ENCODE data around the gene CARD14. TPM values are rescaled to one million over a fixed set of nuclear protein-coding genes. Genes with fewer than 3 reads are reported as not detected.

Gene CARD14
- total RNA-seq, 1 donor from 2014 or later: not detected

- H3K36me3 Mint-ChIP-seq (ENCODE audit: low read depth): peaks cover 15% of the 10 kb centered on the region
Observed at GRCh38 chr17:80214012-80214877, 44.4 kb downstream of the CARD14 start.

GRCh38 chr17:80214878-80215210 is 45.0 kb downstream of the CARD14 start:
- Mint-ChIP-seq H3K4me3 (no peak overlapping the region), H3K4me1 (peaks cover 7% of the 10 kb centered on the region), H3K9me3 (no peaks in the 10 kb centered on the region), H3K36me3 (ENCODE audit: low read depth) (peaks cover 15% of the 10 kb centered on the region), H3K27me3 (no peaks in the 10 kb centered on the region), H3K27ac (no peak overlapping the region)
- intact Hi-C loops (cut with micrococcal nuclease): loop anchor here (5.0 kb wide), 1 partner anchor 37 kb away; no protein-coding TSS in a partner anchor
- DNase-seq: no peak

More at GRCh38 chr17:80214012-80214877, 44.4 kb downstream of the CARD14 start:
- H3K4me1 Mint-ChIP-seq: peaks cover 2% of the 10 kb centered on the region
- intact Hi-C loops (cut with micrococcal nuclease): no loop called here
- H3K9me3 Mint-ChIP-seq: no peaks in the 10 kb centered on the region
- no peak for DNase-seq
- no peak overlapping the region for H3K4me3 Mint-ChIP-seq
- no peak overlapping the region for H3K27ac Mint-ChIP-seq
- no peaks in the 10 kb centered on the region for H3K27me3 Mint-ChIP-seq

DNA sequence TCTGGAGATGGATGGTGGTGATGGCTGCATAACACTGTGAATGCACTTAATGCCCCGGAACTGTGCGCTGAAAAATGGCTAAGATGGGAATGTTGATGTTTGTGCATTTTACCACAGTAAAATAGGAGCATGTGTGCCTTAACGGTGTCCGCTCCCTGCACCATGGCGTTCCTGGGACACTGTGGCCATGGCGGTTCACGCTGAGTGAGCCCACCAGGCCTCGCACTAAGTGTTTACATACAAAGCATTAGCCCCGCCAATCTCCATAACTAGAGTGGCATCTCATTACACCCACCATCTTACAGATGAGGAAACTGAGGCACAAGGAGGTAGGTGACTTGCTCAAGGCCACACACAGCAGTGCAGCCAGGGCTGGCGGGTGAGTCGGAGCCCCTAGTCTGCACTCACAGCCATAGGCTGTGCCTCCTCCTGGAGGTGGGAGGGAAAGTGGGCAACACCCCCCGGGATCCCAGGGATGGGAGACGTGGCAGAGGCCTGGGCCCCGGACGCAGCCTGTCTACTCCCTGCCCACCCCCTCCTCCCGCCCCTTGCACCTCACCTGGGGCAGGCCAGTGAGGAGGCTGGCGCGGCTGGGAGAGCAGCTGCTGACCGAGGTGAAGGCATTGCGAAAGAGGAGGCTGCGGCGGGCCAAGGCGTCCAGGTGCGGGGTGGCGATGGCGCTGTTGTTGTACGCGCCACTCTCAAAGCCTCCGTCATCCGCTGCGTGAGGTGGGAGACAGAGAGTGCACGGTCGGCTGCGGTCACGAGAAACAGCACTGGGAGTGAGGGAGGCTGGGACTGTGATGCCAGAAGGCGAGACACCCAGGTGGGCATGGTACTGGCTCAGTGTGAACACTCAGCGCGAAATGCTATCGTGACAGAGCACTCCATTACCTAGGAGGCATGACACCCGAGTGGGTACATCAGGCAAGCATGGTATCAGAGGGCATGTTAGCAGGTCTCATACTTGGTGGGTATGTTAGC is 46.9 kb downstream of the CARD14 start:
- intact Hi-C loops (cut with micrococcal nuclease): loop anchor here (5.0 kb wide), 1 partner anchor 36 kb away; no protein-coding TSS in a partner anchor
- Mint-ChIP-seq H3K27me3 (peaks cover 2% of the 10 kb centered on the region), H3K27ac (no peak overlapping the region), H3K4me3 (no peak overlapping the region), H3K36me3 (ENCODE audit: low read depth) (peaks cover 10% of the 10 kb centered on the region), H3K9me3 (no peaks in the 10 kb centered on the region), H3K4me1 (peaks cover 8% of the 10 kb centered on the region)
- DNase-seq: no peak

DNA sequence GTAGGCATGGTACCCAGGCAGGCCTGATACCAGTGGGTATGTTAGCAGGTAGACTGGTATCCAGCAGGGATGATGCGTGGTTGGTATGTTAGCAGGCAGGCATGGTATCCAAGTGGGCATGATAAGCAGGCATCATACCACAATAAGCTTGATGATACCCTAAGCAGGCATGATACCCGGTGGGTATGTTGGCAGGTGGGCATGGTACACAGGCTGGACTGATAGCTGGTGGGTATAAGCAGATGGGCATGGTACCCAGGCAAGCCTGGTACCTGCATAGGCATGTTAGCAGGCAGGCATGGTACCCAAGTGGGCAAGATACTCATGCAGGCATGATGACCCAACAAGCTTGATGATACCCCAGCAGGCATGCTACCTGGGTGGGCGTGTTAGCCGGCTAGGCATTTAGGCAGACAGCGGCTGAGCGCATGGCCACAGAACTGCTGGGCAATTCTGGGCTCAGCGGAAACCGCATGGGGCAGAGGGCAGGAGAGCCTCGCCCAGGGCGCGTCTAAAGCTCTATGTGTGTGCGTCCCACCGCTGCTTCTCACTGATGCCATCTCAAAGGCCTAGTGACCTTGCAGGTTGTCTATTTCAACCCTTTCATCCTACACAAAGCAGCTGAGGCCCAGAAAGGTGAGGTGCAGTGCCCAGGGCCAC is 48.0 kb downstream of the CARD14 start:
- H3K4me3 Mint-ChIP-seq: no peak overlapping the region

GRCh38 chr17:80218391-80218790 is 48.6 kb downstream of the CARD14 start:
- peaks cover 9% of the 10 kb centered on the region for H3K36me3 Mint-ChIP-seq (ENCODE audit: low read depth)
- H3K27ac Mint-ChIP-seq: peak overlapping the region; percentile 73
- no peaks in the 10 kb centered on the region for H3K9me3 Mint-ChIP-seq
- H3K4me3 Mint-ChIP-seq: peak overlapping the region; percentile 93
- intact Hi-C loops (cut with micrococcal nuclease): loop anchor here (2.0 to 5.0 kb wide), 3 partner anchors 34 to 72 kb away; partner anchors contain the start of gene EIF4A3
- DNase-seq: no peak
- peaks cover 8% of the 10 kb centered on the region for H3K4me1 Mint-ChIP-seq
- peaks cover 2% of the 10 kb centered on the region for H3K27me3 Mint-ChIP-seq

More for the DNA sequence above, 48.0 kb downstream of the CARD14 start:
- intact Hi-C loops (cut with micrococcal nuclease): loop anchor here (2.0 to 5.0 kb wide), 3 partner anchors 34 to 71 kb away; partner anchors contain the start of gene EIF4A3
- Mint-ChIP-seq H3K36me3 (ENCODE audit: low read depth) (peaks cover 9% of the 10 kb centered on the region), H3K27ac (no peak overlapping the region), H3K9me3 (no peaks in the 10 kb centered on the region), H3K27me3 (peaks cover 2% of the 10 kb centered on the region), H3K4me1 (peaks cover 8% of the 10 kb centered on the region)
- no peak for DNase-seq

DNA sequence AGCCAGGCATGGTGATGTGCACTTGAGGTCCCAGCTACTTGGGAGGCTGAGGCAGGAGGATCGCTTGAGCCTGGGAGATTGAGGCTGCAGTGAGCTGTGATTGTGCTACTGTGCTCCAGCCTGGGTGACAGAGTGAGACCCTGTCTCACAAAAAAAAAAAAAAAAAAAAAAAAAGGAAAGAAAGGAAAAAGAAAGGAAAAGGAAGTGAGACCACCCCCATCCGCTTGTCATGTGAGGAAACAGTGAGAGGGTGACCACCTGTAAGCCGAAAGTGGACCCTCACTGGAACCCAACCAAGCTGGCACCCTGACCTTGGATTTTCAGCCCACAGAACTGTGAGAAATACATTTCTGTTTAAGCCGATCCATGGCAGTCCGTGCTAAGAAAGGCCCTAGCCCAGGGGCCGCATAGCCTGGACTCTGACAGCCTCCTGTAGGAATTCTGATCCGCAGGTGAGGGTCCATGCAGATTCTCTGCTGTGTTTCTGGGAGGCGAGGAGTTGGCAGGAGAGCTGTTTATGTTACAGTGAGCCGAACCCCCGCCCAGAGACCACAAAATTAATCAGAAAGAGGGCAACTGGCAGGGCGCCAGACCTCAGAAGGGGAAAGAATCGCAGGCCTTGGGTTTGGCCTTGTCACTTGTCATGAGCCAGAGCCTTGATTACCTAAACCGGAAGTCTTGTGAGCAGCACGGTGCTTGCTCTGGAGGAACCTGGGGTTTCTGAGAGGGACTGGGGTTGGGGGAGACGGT is 49.4 kb downstream of the CARD14 start:
- peak; percentile 94 for DNase-seq
- no peaks in the 10 kb centered on the region for H3K9me3 Mint-ChIP-seq
- peak overlapping the region; percentile 93 for H3K4me3 Mint-ChIP-seq
- intact Hi-C loops (cut with micrococcal nuclease): loop anchor here (2.0 to 5.0 kb wide), 3 partner anchors 33 to 72 kb away; partner anchors contain the start of gene EIF4A3
- H3K4me1 Mint-ChIP-seq: peaks cover 11% of the 10 kb centered on the region
- peak overlapping the region; percentile 91 for H3K27ac Mint-ChIP-seq
- peaks cover 2% of the 10 kb centered on the region for H3K27me3 Mint-ChIP-seq
- peaks cover 9% of the 10 kb centered on the region for H3K36me3 Mint-ChIP-seq (ENCODE audit: low read depth)

- no peak for DNase-seq
- Mint-ChIP-seq H3K36me3 (ENCODE audit: low read depth) (peaks cover 9% of the 10 kb centered on the region), H3K27ac (peak overlapping the region; percentile 91), H3K9me3 (no peaks in the 10 kb centered on the region), H3K4me3 (peak overlapping the region; percentile 93), H3K4me1 (peaks cover 11% of the 10 kb centered on the region), H3K27me3 (peaks cover 2% of the 10 kb centered on the region)
- intact Hi-C loops (cut with micrococcal nuclease): loop anchor here (2.0 to 5.0 kb wide), 3 partner anchors 33 to 73 kb away; partner anchors contain the start of gene EIF4A3
Observed at GRCh38 chr17:80219763-80220053, 49.9 kb downstream of the CARD14 start.

DNA sequence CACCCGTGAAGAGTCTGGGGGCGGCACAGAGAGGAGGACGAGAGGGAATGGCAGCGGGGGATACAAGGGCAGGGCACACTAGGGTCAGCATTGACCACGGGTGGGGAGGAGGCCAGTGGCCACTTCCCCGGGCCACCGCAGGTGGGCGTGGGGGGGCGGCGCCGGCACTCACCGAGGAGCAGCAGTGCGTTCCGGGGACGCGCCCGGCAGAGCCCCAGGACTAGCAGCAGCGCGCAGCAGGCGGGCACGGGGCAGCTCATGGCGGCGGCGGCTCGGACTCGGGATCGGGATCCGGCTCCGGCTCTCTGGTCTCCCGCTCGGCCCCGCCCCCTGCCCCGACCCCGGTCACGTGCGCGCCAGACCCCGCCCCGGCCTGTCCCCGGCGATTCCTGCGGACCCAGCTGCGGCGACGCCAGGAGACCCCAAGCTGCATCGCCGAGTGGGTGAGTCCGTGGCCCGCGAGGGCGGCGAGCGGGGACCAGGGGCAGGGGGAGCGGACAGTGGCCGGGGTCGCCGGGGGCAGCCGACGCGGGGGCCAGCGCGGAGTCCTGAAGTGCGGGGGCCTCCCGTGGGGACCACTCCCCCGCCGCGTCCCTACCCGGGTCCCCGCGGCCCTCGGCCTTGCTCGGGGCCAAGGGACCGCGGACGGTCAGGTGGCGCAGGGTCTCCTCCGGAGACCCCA is 50.4 kb downstream of the CARD14 start, which contains the start of the genes SGSH and SLC26A11:
Gene SGSH, minus strand, starts transcription at position 280 of the 682 bp plus-strand sequence. Its CDS starts 20 bp downstream, at position 260.
Gene SLC26A11, plus strand, starts transcription at position 374 of the 682 bp plus-strand sequence. CDS start 1,134 bp downstream, outside the sequence.
- Mint-ChIP-seq H3K27me3 (peaks cover 2% of the 10 kb centered on the region), H3K4me3 (peak within 1 kb of the TSS; percentile 93), H3K4me1 (peaks cover 11% of the 10 kb centered on the region), H3K36me3 (ENCODE audit: low read depth) (peaks cover 9% of the 10 kb centered on the region), H3K9me3 (no peaks in the 10 kb centered on the region), H3K27ac (peak within 1 kb of the TSS; percentile 91)
- DNase-seq: peak; percentile 87
- intact Hi-C loops (cut with micrococcal nuclease): no loop called here

DNA sequence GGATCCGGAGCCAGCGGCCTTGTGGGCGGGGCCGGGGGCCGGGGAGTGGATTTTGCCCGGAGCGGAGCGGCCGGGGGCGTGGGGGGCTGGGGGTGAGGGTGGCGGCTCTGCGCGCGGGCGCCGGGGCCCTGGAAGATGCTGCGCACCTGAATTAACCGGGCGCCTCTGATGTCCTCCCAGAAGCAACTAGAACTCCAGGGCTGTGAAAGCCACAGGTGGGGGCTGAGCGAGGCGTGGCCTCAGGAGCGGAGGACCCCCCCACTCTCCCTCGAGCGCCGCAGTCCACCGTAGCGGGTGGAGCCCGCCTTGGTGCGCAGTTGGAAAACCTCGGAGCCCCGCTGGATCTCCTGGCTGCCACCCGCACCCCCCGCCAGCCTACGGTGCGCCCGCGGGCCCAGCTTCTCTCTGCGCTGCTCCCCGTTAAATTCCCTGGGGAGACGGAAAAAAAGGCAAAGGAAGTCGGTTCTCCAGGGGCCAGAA is 50.9 kb downstream of the CARD14 start:
- H3K27ac Mint-ChIP-seq: peak overlapping the region; percentile 60
- peaks cover 11% of the 10 kb centered on the region for H3K4me1 Mint-ChIP-seq
- H3K9me3 Mint-ChIP-seq: no peaks in the 10 kb centered on the region
- H3K36me3 Mint-ChIP-seq (ENCODE audit: low read depth): peaks cover 9% of the 10 kb centered on the region
- DNase-seq: peak; percentile 67
- peaks cover 2% of the 10 kb centered on the region for H3K27me3 Mint-ChIP-seq
- H3K4me3 Mint-ChIP-seq: peak overlapping the region; percentile 77
- intact Hi-C loops (cut with micrococcal nuclease): no loop called here

- Mint-ChIP-seq H3K27me3 (peaks cover 2% of the 10 kb centered on the region), H3K4me1 (peaks cover 11% of the 10 kb centered on the region), H3K27ac (peak overlapping the region; percentile 60), H3K9me3 (no peaks in the 10 kb centered on the region), H3K36me3 (ENCODE audit: low read depth) (peaks cover 2% of the 10 kb centered on the region), H3K4me3 (peak overlapping the region; percentile 77)
- intact Hi-C loops (cut with micrococcal nuclease): no loop called here
- no peak for DNase-seq
Observed at GRCh38 chr17:80221351-80222105, 51.7 kb downstream of the CARD14 start.

DNA sequence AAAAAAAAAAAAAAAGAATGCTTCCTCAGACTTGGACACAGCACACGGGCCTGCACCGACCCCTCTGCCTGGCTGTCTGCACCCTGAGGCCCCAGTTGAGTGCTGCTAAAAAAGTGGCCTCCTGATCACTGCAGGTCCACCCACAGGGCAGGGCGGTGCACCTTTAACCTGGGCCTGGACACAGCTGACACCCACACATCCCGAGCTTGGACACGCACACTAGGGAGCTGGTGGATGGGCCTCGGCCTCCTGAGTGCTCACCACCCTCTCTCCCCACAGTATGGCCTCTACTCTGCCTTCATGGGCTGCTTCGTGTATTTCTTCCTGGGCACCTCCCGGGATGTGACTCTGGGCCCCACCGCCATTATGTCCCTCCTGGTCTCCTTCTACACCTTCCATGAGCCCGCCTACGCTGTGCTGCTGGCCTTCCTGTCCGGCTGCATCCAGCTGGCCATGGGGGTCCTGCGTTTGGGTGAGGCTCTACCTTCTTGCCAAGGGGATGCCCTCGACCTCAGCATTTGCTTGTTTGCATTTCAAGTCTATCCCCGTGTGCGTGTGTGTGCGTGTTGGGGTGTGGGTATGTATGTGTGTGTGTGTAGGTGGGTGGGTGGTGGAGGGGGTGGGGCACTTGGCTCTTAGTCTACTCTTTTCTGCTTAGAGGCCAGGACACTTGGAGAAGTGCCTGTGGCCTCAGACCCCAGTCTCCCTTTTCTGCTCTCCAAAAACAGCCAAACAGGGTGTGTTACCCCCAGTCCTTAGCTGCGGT is 52.7 kb downstream of the CARD14 start:
- peaks cover under 1% of the 10 kb centered on the region for H3K36me3 Mint-ChIP-seq (ENCODE audit: low read depth)
- peaks cover 2% of the 10 kb centered on the region for H3K27me3 Mint-ChIP-seq
- no peak overlapping the region for H3K4me3 Mint-ChIP-seq
- H3K4me1 Mint-ChIP-seq: peaks cover 11% of the 10 kb centered on the region
- DNase-seq: no peak
- no peaks in the 10 kb centered on the region for H3K9me3 Mint-ChIP-seq
- no peak overlapping the region for H3K27ac Mint-ChIP-seq
- intact Hi-C loops (cut with micrococcal nuclease): no loop called here

Data from activated CD4-positive, alpha-beta T cell treated with anti-CD3 and anti-CD28 coated beads, Interleukin-2, amount 10 ng/mL, durations not matched to agents 24 days and 14 days (primary cell).